OCI-LY1 (cell line): ENCODE results near the gene COX6B2.

Experiments
- H2AFZ ChIP-seq: fragments of 200-600 bp; sonication (generic), shearing (Covaris generic); 2 replicates; pipeline ENCODE4 v1.6.0; 2014; ENCODE audit warnings: antibody characterized with exemption, mild to moderate bottlenecking, low read length
- H3F3A ChIP-seq: fragments of 200-600 bp; sonication (generic), shearing (Covaris generic); 2 replicates; pipeline ENCODE4 v1.6.0; 2014; ENCODE audit warnings: mild to moderate bottlenecking, antibody characterized with exemption, low read length, moderate library complexity; ENCODE audit not compliant: insufficient read depth
- H3K27ac ChIP-seq: fragments of 200-600 bp; sonication (generic); 2 replicates; pipeline ENCODE4 v1.5.1; 2014; ENCODE audit warnings: low read length, mixed run types, mild to moderate bottlenecking, low read depth; ENCODE audit not compliant: poor library complexity, severe bottlenecking
- H3K27me3 ChIP-seq: fragments of 200-600 bp; sonication (generic); 2 replicates; pipeline ENCODE4 v1.6.0; 2014; ENCODE audit warnings: antibody characterized with exemption, mild to moderate bottlenecking, low read length, moderate library complexity; ENCODE audit not compliant: insufficient read depth
- H3K36me3 ChIP-seq: fragments of 200-600 bp; sonication (generic); 2 replicates; pipeline ENCODE4 v1.6.1; 2014; ENCODE audit warnings: mild to moderate bottlenecking, antibody characterized with exemption, low read length, moderate library complexity, mixed read lengths; ENCODE audit not compliant: insufficient read depth
- H3K4me1 ChIP-seq: fragments of 200-600 bp; sonication (generic); 2 replicates; pipeline ENCODE4 v1.5.1; 2014; ENCODE audit warnings: mild to moderate bottlenecking, low read length, moderate library complexity; ENCODE audit not compliant: insufficient read depth, severe bottlenecking
- H3K4me2 ChIP-seq: fragments of 200-600 bp; sonication (generic), shearing (Covaris generic); 2 replicates; pipeline ENCODE4 v1.6.1; 2014; ENCODE audit warnings: low read length
- H3K4me3 ChIP-seq: fragments of 200-600 bp; sonication (generic); 2 replicates; pipeline ENCODE4 v1.5.1; 2014; ENCODE audit warnings: low read length, low read depth, mild to moderate bottlenecking, mixed read lengths; ENCODE audit not compliant: poor library complexity, severe bottlenecking
- H3K79me2 ChIP-seq: fragments of 200-600 bp; shearing (Covaris generic); 2 replicates; pipeline ENCODE4 v1.6.1; 2016; ENCODE audit warnings: mixed run types, low read length, mixed read lengths; ENCODE audit not compliant: insufficient read depth
- H3K9ac ChIP-seq: fragments of 200-600 bp; sonication (generic), shearing (Covaris generic); 2 replicates; pipeline ENCODE4 v1.6.1; 2014; ENCODE audit warnings: mild to moderate bottlenecking, low read length, mixed read lengths
- H3K9me2 ChIP-seq: fragments of 200-600 bp; sonication (generic), shearing (Covaris generic); 2 replicates; pipeline ENCODE4 v1.6.1; 2014; ENCODE audit warnings: low read depth, mild to moderate bottlenecking, low read length, mixed read lengths
- H3K9me3 ChIP-seq: fragments of 200-600 bp; shearing (Covaris generic); 2 replicates; pipeline ENCODE4 v1.6.1; 2014; ENCODE audit warnings: low read length, mixed read lengths
- H4K20me1 ChIP-seq: fragments of 200-600 bp; sonication (generic), shearing (Covaris generic); 2 replicates; pipeline ENCODE4 v1.6.0; 2016; ENCODE audit warnings: mild to moderate bottlenecking, low read length; ENCODE audit not compliant: insufficient read depth
- CTCF ChIP-seq: fragments of 200-600 bp; sonication (generic), shearing (Covaris generic); IDR thresholded peaks from 2 replicates; pipeline ENCODE4 v1.5.1; 2017; ENCODE audit warnings: mild to moderate bottlenecking, antibody characterized with exemption, low read length, moderate library complexity, mixed read lengths
- EZH2 ChIP-seq: fragments of 200-600 bp; sonication (generic), shearing (Covaris generic); IDR thresholded peaks from 2 replicates; pipeline ENCODE4 v1.8.0; 2017; ENCODE audit warnings: borderline replicate concordance, mixed run types, mild to moderate bottlenecking, antibody characterized with exemption, low read length, moderate library complexity, mixed read lengths

The COX6B2 gene

GRCh38 chr19:55365964-55366363, 11.4 kb upstream of the COX6B2 start:
- no peaks in the 10 kb centered on the region for H3F3A ChIP-seq
- H3K4me3 ChIP-seq: no peak overlapping the region
- no peak overlapping the region for H3K27ac ChIP-seq
- no peaks in the 10 kb centered on the region for H3K36me3 ChIP-seq
- no peak overlapping the region for H3K4me2 ChIP-seq
- H2AFZ ChIP-seq: no peak overlapping the region
- no peak overlapping the region for H3K9ac ChIP-seq
- no peaks in the 10 kb centered on the region for H3K79me2 ChIP-seq
- no peak for TF ChIP-seq CTCF
- no peak for TF ChIP-seq EZH2
- peaks cover 9% of the 10 kb centered on the region; the same call in 1 of the 2 replicates for H3K27me3 ChIP-seq
- no peaks in the 10 kb centered on the region for H3K9me2 ChIP-seq
- H4K20me1 ChIP-seq: no peaks in the 10 kb centered on the region
- peaks cover 4% of the 10 kb centered on the region for H3K4me1 ChIP-seq
- H3K9me3 ChIP-seq: no peaks in the 10 kb centered on the region

- no peaks in the 10 kb centered on the region for H3F3A ChIP-seq
- H3K4me3 ChIP-seq: no peak overlapping the region
- no peaks in the 10 kb centered on the region for H3K79me2 ChIP-seq
- no peak overlapping the region for H3K9ac ChIP-seq
- peaks cover 4% of the 10 kb centered on the region for H3K4me1 ChIP-seq
- H2AFZ ChIP-seq: no peak overlapping the region
- peaks cover 9% of the 10 kb centered on the region; the same call in 1 of the 2 replicates for H3K27me3 ChIP-seq
- H3K9me3 ChIP-seq: no peaks in the 10 kb centered on the region
- H3K27ac ChIP-seq: no peak overlapping the region
- no peak for TF ChIP-seq CTCF
- TF ChIP-seq EZH2: no peak
- H3K9me2 ChIP-seq: no peaks in the 10 kb centered on the region
- no peaks in the 10 kb centered on the region for H3K36me3 ChIP-seq
- no peaks in the 10 kb centered on the region for H4K20me1 ChIP-seq
- no peak overlapping the region for H3K4me2 ChIP-seq
Measured at GRCh38 chr19:55365245-55365644, 10.7 kb upstream of the COX6B2 start.

GRCh38 chr19:55362990-55363716, 8.6 kb upstream of the COX6B2 start, which contains the start of gene GARIN5B:
Gene GARIN5B (minus strand): TSS chr19:55363260. CDS start chr19:55363066, 194 bp downstream.
- no peaks in the 10 kb centered on the region for H3K9me3 ChIP-seq
- H3K4me3 ChIP-seq: no peak within 1 kb of the TSS
- H2AFZ ChIP-seq: no peak within 1 kb of the TSS
- no peak within 1 kb of the TSS for H3K9ac ChIP-seq
- no peak for TF ChIP-seq CTCF
- no peak for TF ChIP-seq EZH2
- H3K36me3 ChIP-seq: no peaks in the 10 kb centered on the region
- H3K79me2 ChIP-seq: no peaks in the 10 kb centered on the region
- H3K9me2 ChIP-seq: no peaks in the 10 kb centered on the region
- no peaks in the 10 kb centered on the region for H3F3A ChIP-seq
- no peak within 1 kb of the TSS for H3K27ac ChIP-seq
- no peaks in the 10 kb centered on the region for H3K4me1 ChIP-seq
- no peaks in the 10 kb centered on the region for H4K20me1 ChIP-seq
- H3K27me3 ChIP-seq: peaks cover 9% of the 10 kb centered on the region; the same call in 1 of the 2 replicates
- no peak within 1 kb of the TSS for H3K4me2 ChIP-seq
